ENCODE measurements around the gene TTC4. TPM values are rescaled to one million over a fixed set of nuclear protein-coding genes. Genes with fewer than 3 reads are reported as not detected.

The TTC4 gene
- total RNA-seq, 1 donor from 2014 or later = 18.8 TPM

DNA sequence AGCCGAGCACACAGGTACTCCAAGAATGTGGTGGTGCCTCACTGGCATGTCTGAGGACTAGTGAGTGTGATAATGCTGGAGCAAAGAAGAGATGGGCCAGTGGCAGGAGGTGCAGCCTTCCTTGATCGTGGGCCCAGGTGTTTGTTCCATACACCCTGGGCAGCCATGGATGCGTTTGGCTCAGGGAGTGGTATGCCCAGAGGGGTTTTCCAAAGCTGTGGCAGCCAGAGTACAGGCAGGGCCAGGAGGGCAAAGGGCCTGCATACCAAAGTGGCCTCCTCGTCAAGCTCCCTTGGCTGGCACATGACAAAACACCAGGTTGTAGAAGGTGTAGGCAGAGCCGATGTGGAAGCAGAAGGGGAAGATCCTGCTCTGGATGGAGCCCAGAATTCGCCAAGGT, 29.6 kb downstream of the TTC4 start:
- H3K27ac ChIP-seq (ENCODE audit: low read depth, low read length) = no peak overlapping the region
- H3K4me2 ChIP-seq (ENCODE audit: low read length) = no peak overlapping the region
- Mint-ChIP-seq H3K4me3 (ENCODE audit: unreplicated experiment) (no peak overlapping the region), H3K9me3 (ENCODE audit: unreplicated experiment) (no peaks in the 10 kb centered on the region), H3K27me3 (ENCODE audit: low read depth, unreplicated experiment) (peaks cover 19% of the 10 kb centered on the region), H3K4me1 (ENCODE audit: low read depth, unreplicated experiment) (peaks cover 3% of the 10 kb centered on the region), H3K27ac (ENCODE audit: unreplicated experiment) (no peak overlapping the region), H3K36me3 (ENCODE audit: low read depth, unreplicated experiment) (peaks cover 7% of the 10 kb centered on the region)
- no peaks in the 10 kb centered on the region for H3K4me1 ChIP-seq (ENCODE audit: insufficient read depth, low read length)
- no peak for DNase-seq (ENCODE audit: low read depth)
- H2AFZ ChIP-seq (ENCODE audit: low read depth, low read length) = no peak overlapping the region
- H3K27me3 ChIP-seq (ENCODE audit: insufficient read depth, low read length) = no peaks in the 10 kb centered on the region
- no peak overlapping the region for H3K9ac ChIP-seq (ENCODE audit: low read length)
- H3K4me3 ChIP-seq (ENCODE audit: insufficient read depth, low read depth, low read length) = no peak overlapping the region
- H3K79me2 ChIP-seq (ENCODE audit: insufficient read depth, low read length) = no peaks in the 10 kb centered on the region
- TF ChIP-seq EZH2 (IDR thresholded peaks at IDR 0.05; ENCODE audit: insufficient read depth, low read length) = no peak
- TF ChIP-seq, protein P1, sequence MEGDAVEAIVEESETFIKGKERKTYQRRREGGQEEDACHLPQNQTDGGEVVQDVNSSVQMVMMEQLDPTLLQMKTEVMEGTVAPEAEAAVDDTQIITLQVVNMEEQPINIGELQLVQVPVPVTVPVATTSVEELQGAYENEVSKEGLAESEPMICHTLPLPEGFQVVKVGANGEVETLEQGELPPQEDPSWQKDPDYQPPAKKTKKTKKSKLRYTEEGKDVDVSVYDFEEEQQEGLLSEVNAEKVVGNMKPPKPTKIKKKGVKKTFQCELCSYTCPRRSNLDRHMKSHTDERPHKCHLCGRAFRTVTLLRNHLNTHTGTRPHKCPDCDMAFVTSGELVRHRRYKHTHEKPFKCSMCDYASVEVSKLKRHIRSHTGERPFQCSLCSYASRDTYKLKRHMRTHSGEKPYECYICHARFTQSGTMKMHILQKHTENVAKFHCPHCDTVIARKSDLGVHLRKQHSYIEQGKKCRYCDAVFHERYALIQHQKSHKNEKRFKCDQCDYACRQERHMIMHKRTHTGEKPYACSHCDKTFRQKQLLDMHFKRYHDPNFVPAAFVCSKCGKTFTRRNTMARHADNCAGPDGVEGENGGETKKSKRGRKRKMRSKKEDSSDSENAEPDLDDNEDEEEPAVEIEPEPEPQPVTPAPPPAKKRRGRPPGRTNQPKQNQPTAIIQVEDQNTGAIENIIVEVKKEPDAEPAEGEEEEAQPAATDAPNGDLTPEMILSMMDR (IDR thresholded peaks at IDR 0.05; ENCODE audit: insufficient read depth, low read depth, low read length) = no peak
- no peak for FAIRE-seq
- no peaks in the 10 kb centered on the region for H3K9me3 ChIP-seq (ENCODE audit: insufficient read depth, low read depth, low read length)
- H4K20me1 ChIP-seq (ENCODE audit: insufficient read depth, low read length) = peaks cover 11% of the 10 kb centered on the region
- H3K36me3 ChIP-seq (ENCODE audit: insufficient read depth, low read length) = peaks cover 18% of the 10 kb centered on the region

- Mint-ChIP-seq H3K9me3 (ENCODE audit: unreplicated experiment) (no peaks in the 10 kb centered on the region), H3K4me3 (ENCODE audit: unreplicated experiment) (no peak overlapping the region), H3K4me1 (ENCODE audit: low read depth, unreplicated experiment) (peaks cover 3% of the 10 kb centered on the region), H3K27ac (ENCODE audit: unreplicated experiment) (no peak overlapping the region), H3K27me3 (ENCODE audit: low read depth, unreplicated experiment) (peaks cover 21% of the 10 kb centered on the region), H3K36me3 (ENCODE audit: low read depth, unreplicated experiment) (peaks cover 6% of the 10 kb centered on the region)
- Histone ChIP-seq H3K27ac (ENCODE audit: low read depth, low read length) (no peak overlapping the region), H3K4me3 (ENCODE audit: insufficient read depth, low read depth, low read length) (no peak overlapping the region), H3K4me2 (ENCODE audit: low read length) (no peak overlapping the region), H4K20me1 (ENCODE audit: insufficient read depth, low read length) (peaks cover 11% of the 10 kb centered on the region), H3K79me2 (ENCODE audit: insufficient read depth, low read length) (no peaks in the 10 kb centered on the region), H3K36me3 (ENCODE audit: insufficient read depth, low read length) (peaks cover 16% of the 10 kb centered on the region), H3K9ac (ENCODE audit: low read length) (no peak overlapping the region), H3K27me3 (ENCODE audit: insufficient read depth, low read length) (no peaks in the 10 kb centered on the region), H2AFZ (ENCODE audit: low read depth, low read length) (no peak overlapping the region), H3K4me1 (ENCODE audit: insufficient read depth, low read length) (no peaks in the 10 kb centered on the region), H3K9me3 (ENCODE audit: insufficient read depth, low read depth, low read length) (no peaks in the 10 kb centered on the region)
- no peak for FAIRE-seq
- no peak for DNase-seq (ENCODE audit: low read depth)
- no peak for TF ChIP-seq EZH2 (IDR thresholded peaks at IDR 0.05; ENCODE audit: insufficient read depth, low read length)
- TF ChIP-seq, protein P1 (IDR thresholded peaks at IDR 0.05; ENCODE audit: insufficient read depth, low read depth, low read length) = no peak
These were observed 30.2 kb downstream of the TTC4 start for GRCh38 chr1:54745864-54746263.

- no peak overlapping the region for H3K9ac ChIP-seq (ENCODE audit: low read length)
- Mint-ChIP-seq H3K27me3 (ENCODE audit: low read depth, unreplicated experiment) (peaks cover 21% of the 10 kb centered on the region), H3K36me3 (ENCODE audit: low read depth, unreplicated experiment) (no peaks in the 10 kb centered on the region), H3K4me3 (ENCODE audit: unreplicated experiment) (no peak overlapping the region), H3K9me3 (ENCODE audit: unreplicated experiment) (no peaks in the 10 kb centered on the region), H3K27ac (ENCODE audit: unreplicated experiment) (no peak overlapping the region), H3K4me1 (ENCODE audit: low read depth, unreplicated experiment) (no peaks in the 10 kb centered on the region)
- H3K4me3 ChIP-seq (ENCODE audit: insufficient read depth, low read depth, low read length) = no peak overlapping the region
- no peak overlapping the region for H3K27ac ChIP-seq (ENCODE audit: low read depth, low read length)
- DNase-seq (ENCODE audit: low read depth) = no peak
- peaks cover 5% of the 10 kb centered on the region for H4K20me1 ChIP-seq (ENCODE audit: insufficient read depth, low read length)
- H3K4me2 ChIP-seq (ENCODE audit: low read length) = no peak overlapping the region
- no peaks in the 10 kb centered on the region for H3K9me3 ChIP-seq (ENCODE audit: insufficient read depth, low read depth, low read length)
- H2AFZ ChIP-seq (ENCODE audit: low read depth, low read length) = no peak overlapping the region
- FAIRE-seq = no peak
- no peaks in the 10 kb centered on the region for H3K4me1 ChIP-seq (ENCODE audit: insufficient read depth, low read length)
- H3K27me3 ChIP-seq (ENCODE audit: insufficient read depth, low read length) = no peaks in the 10 kb centered on the region
- no peaks in the 10 kb centered on the region for H3K36me3 ChIP-seq (ENCODE audit: insufficient read depth, low read length)
- no peaks in the 10 kb centered on the region for H3K79me2 ChIP-seq (ENCODE audit: insufficient read depth, low read length)
- TF ChIP-seq EZH2 (IDR thresholded peaks at IDR 0.05; ENCODE audit: insufficient read depth, low read length) = no peak
- TF ChIP-seq, protein P1 (IDR thresholded peaks at IDR 0.05; ENCODE audit: insufficient read depth, low read depth, low read length) = no peak
These were observed 32.6 kb downstream of the TTC4 start for GRCh38 chr1:54748094-54748835.
